Loucy (cell line): ENCODE data around the gene SCFD2.

Source experiments
- H2AFZ ChIP-seq: fragments of 200-600 bp; sonication (generic); 2 replicates; pipeline ENCODE4 v1.6.0; 2016; ENCODE audit warnings: antibody characterized with exemption, mild to moderate bottlenecking, low read length, moderate library complexity
- H3F3A ChIP-seq: fragments of 200-600 bp; 2 replicates; pipeline ENCODE4 v1.6.0; 2016; ENCODE audit warnings: antibody characterized with exemption, low read depth, mild to moderate bottlenecking
- H3K27me3 ChIP-seq: fragments of 200-600 bp; sonication (generic); 2 replicates; pipeline ENCODE4 v1.6.1; 2014; ENCODE audit warnings: low read length, mild to moderate bottlenecking; ENCODE audit not compliant: insufficient read depth, poor library complexity, severe bottlenecking
- H3K36me3 ChIP-seq: fragments of 200-600 bp; sonication (generic); 2 replicates; pipeline ENCODE4 v1.6.1; 2016; ENCODE audit warnings: low read length; ENCODE audit not compliant: insufficient read depth
- H3K4me1 ChIP-seq: fragments of 200-600 bp; sonication (generic); 2 replicates; pipeline ENCODE4 v1.5.1; 2014; ENCODE audit warnings: low read length, mild to moderate bottlenecking; ENCODE audit not compliant: insufficient read depth, poor library complexity, severe bottlenecking
- H3K4me2 ChIP-seq: fragments of 200-600 bp; sonication (generic); 2 replicates; pipeline ENCODE4 v1.6.0; 2014; ENCODE audit warnings: antibody characterized with exemption, low read length, low read depth, mild to moderate bottlenecking; ENCODE audit not compliant: poor library complexity, severe bottlenecking
- H3K4me3 ChIP-seq: fragments of 200-600 bp; sonication (generic); 2 replicates; pipeline ENCODE4 v1.5.1; 2014; ENCODE audit warnings: low read length, mild to moderate bottlenecking, mixed read lengths; ENCODE audit not compliant: poor library complexity, severe bottlenecking
- H3K79me2 ChIP-seq: fragments of 200-600 bp; sonication (generic); 2 replicates; pipeline ENCODE4 v1.6.1; 2014; ENCODE audit warnings: low read length; ENCODE audit not compliant: insufficient read depth
- H3K9ac ChIP-seq: fragments of 200-600 bp; sonication (generic); 2 replicates; pipeline ENCODE4 v1.6.0; 2014; ENCODE audit warnings: mild to moderate bottlenecking, low read depth, low read length, moderate library complexity; ENCODE audit not compliant: poor library complexity, severe bottlenecking
- H3K9me2 ChIP-seq: fragments of 200-600 bp; sonication (generic); replicated peaks from 2 replicates; pipeline ENCODE4 v1.6.1; 2016; ENCODE audit warnings: low read depth, low read length, mixed read lengths
- H3K9me3 ChIP-seq: fragments of 200-600 bp; sonication (generic); 2 replicates; pipeline ENCODE4 v1.6.1; 2014; ENCODE audit warnings: mild to moderate bottlenecking, antibody characterized with exemption, low read length, low read depth; ENCODE audit not compliant: insufficient read depth
- H4K20me1 ChIP-seq: fragments of 200-600 bp; sonication (generic); 2 replicates; pipeline ENCODE4 v1.6.0; 2014; ENCODE audit warnings: antibody characterized with exemption, low read length, mild to moderate bottlenecking; ENCODE audit not compliant: insufficient read depth, poor library complexity, severe bottlenecking
- EZH2phosphoT487 ChIP-seq: fragments of 200-600 bp; IDR thresholded peaks from 2 replicates; pipeline ENCODE4 v1.6.1; 2018; ENCODE audit warnings: antibody characterized with exemption, mild to moderate bottlenecking, moderate library complexity, borderline replicate concordance
- TF ChIP-seq, protein P1 (sequence below): fragments of 200-600 bp; sonication (generic); conservative IDR thresholded peaks from 2 replicates; pipeline ENCODE4 v1.5.1; 2014; ENCODE audit warnings: mild to moderate bottlenecking, antibody characterized with exemption, low read length

SCFD2 gene

DNA sequence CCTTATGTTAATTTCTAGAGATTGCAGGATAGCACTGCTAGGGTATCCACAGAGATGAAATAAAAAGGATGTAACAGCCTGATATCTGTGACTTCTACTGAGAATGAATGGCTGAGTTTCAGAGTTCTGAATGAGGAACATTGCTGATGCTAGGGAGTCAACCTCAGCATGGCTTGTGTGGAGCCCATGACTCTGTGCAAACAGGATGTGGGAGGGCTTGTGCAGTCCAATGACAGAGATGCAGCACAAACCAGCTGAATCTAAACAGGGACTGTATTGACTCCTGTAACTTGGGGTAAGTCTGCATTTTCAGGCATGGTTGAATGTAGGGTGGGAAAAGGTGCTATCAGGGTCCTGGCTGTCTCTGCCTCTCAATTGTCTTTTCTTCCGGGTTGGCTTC lies 509.1 kb downstream of the SCFD2 start:
- no peaks in the 10 kb centered on the region for H3K36me3 ChIP-seq
- no peak overlapping the region for H3K9ac ChIP-seq
- H3K27me3 ChIP-seq = no peaks in the 10 kb centered on the region
- H3K4me2 ChIP-seq = no peak overlapping the region
- no peak overlapping the region for H2AFZ ChIP-seq
- TF ChIP-seq, protein P1, sequence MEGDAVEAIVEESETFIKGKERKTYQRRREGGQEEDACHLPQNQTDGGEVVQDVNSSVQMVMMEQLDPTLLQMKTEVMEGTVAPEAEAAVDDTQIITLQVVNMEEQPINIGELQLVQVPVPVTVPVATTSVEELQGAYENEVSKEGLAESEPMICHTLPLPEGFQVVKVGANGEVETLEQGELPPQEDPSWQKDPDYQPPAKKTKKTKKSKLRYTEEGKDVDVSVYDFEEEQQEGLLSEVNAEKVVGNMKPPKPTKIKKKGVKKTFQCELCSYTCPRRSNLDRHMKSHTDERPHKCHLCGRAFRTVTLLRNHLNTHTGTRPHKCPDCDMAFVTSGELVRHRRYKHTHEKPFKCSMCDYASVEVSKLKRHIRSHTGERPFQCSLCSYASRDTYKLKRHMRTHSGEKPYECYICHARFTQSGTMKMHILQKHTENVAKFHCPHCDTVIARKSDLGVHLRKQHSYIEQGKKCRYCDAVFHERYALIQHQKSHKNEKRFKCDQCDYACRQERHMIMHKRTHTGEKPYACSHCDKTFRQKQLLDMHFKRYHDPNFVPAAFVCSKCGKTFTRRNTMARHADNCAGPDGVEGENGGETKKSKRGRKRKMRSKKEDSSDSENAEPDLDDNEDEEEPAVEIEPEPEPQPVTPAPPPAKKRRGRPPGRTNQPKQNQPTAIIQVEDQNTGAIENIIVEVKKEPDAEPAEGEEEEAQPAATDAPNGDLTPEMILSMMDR = no peak
- TF ChIP-seq EZH2phosphoT487 = no peak
- no peaks in the 10 kb centered on the region for H3K79me2 ChIP-seq
- no peaks in the 10 kb centered on the region for H3K9me3 ChIP-seq
- H3K4me1 ChIP-seq = no peaks in the 10 kb centered on the region
- no peaks in the 10 kb centered on the region for H3K9me2 ChIP-seq
- H3K4me3 ChIP-seq = no peak overlapping the region
- H4K20me1 ChIP-seq = no peaks in the 10 kb centered on the region
- H3F3A ChIP-seq = no peaks in the 10 kb centered on the region

DNA sequence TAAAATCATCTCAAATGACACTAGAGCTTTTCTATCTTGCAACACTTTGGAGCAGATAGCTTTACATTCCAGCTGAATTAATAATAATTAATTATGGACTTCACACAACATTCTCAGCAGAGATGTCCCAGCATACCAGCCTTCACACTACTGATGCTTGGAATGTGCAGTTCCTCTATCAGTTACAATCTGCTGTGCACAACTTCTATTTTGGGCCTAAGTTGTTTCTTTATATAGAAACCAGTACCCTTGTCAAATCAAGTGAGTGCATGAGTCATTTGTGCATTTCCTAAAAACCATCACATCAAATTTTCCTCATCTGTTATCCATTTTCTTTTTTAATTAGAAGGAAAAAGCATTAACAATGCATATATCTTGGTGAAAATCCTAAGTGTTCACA lies 512.5 kb downstream of the SCFD2 start:
- Histone ChIP-seq H2AFZ (no peak overlapping the region), H3K4me2 (no peak overlapping the region), H3K9ac (no peak overlapping the region), H3K36me3 (no peaks in the 10 kb centered on the region), H3K27me3 (no peaks in the 10 kb centered on the region), H3K4me1 (no peaks in the 10 kb centered on the region), H3K9me3 (no peaks in the 10 kb centered on the region), H4K20me1 (no peaks in the 10 kb centered on the region), H3K9me2 (no peaks in the 10 kb centered on the region), H3K4me3 (no peak overlapping the region), H3K79me2 (no peaks in the 10 kb centered on the region), H3F3A (no peaks in the 10 kb centered on the region)
- TF ChIP-seq, protein P1 = no peak
- no peak for TF ChIP-seq EZH2phosphoT487

DNA sequence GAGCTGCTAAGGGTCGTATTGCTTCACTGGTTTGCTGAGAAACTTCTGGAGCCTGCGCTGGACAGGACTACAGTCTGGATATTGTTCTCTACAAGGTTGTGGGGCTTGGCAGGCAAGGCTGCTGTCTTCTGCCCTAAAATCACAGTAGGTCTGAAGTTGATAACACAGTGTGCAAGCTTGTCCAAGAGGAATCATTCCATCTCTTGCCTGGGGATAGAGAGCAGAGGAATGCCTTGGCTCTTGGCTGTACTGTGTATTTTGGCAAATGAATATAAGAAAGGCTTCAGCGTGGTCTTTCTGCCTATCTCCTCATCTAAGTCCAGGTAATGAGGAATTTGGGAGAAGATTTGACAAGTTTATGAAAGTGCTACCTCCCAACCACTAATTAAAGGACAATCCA lies 513.1 kb downstream of the SCFD2 start:
- H3K4me2 ChIP-seq = no peak overlapping the region

More for the DNA sequence above, 513.1 kb downstream of the SCFD2 start:
- no peaks in the 10 kb centered on the region for H3K36me3 ChIP-seq
- no peak for TF ChIP-seq EZH2phosphoT487
- TF ChIP-seq, protein P1 = no peak
- H3K79me2 ChIP-seq = no peaks in the 10 kb centered on the region
- H3K4me3 ChIP-seq = no peak overlapping the region
- no peaks in the 10 kb centered on the region for H3K9me2 ChIP-seq
- H3K27me3 ChIP-seq = no peaks in the 10 kb centered on the region
- no peak overlapping the region for H2AFZ ChIP-seq
- no peaks in the 10 kb centered on the region for H4K20me1 ChIP-seq
- no peaks in the 10 kb centered on the region for H3K9me3 ChIP-seq
- H3K9ac ChIP-seq = no peak overlapping the region
- H3K4me1 ChIP-seq = no peaks in the 10 kb centered on the region
- H3F3A ChIP-seq = no peaks in the 10 kb centered on the region
